Gastroesophageal sphincter (tissue), 3 donors: ENCODE results near the gene MGST2.

Experiments
- CTCF ChIP-seq, 4 experiments: fragments of 200-600 bp in 2 of 4; fragments of 450-650 bp in 2 of 4; sonication (generic) in 1 of 4; IDR thresholded peaks; one replicate each; pipeline ENCODE4 v1.5.1; 2017 to 2019; ENCODE audit warnings: antibody characterized with exemption in 4 of 4, mild to moderate bottlenecking in 2 of 4, moderate library complexity in 2 of 4
- POLR2A ChIP-seq, 2 donors: fragments of 450-650 bp; IDR thresholded peaks; one replicate each; pipeline ENCODE4 v1.6.1; 2017; ENCODE audit warnings: antibody characterized with exemption in 2 of 2, mild to moderate bottlenecking in 2 of 2, moderate library complexity in 1 of 2
- POLR2AphosphoS5 ChIP-seq: sonication (generic); formaldehyde crosslinking; IDR thresholded peaks from one replicate; pipeline ENCODE4 v1.6.1; 2017; ENCODE audit warnings: antibody characterized with exemption

- TF ChIP-seq POLR2AphosphoS5 (no peak), CTCF (IDR thresholded peaks at IDR 0.05) (no peak), POLR2A (IDR thresholded peaks at IDR 0.05) (no peak)
Observed at GRCh38 chr4:139630991-139631390, 34.6 kb upstream of the MGST2 start.
